KG1 (cell line): Measurements from ENCODE around the gene ZIC5.
"Not testable (repeated sequence)": the region's sequence is repeated elsewhere in the genome, so short reads cannot be mapped to it uniquely, and the experiment has no call there.

ENCODE experiments used
- DNase-seq: peaks from one replicate; lab custom pipeline; 2025; lab: John Stamatoyannopoulos, UW

ZIC5 gene

DNA sequence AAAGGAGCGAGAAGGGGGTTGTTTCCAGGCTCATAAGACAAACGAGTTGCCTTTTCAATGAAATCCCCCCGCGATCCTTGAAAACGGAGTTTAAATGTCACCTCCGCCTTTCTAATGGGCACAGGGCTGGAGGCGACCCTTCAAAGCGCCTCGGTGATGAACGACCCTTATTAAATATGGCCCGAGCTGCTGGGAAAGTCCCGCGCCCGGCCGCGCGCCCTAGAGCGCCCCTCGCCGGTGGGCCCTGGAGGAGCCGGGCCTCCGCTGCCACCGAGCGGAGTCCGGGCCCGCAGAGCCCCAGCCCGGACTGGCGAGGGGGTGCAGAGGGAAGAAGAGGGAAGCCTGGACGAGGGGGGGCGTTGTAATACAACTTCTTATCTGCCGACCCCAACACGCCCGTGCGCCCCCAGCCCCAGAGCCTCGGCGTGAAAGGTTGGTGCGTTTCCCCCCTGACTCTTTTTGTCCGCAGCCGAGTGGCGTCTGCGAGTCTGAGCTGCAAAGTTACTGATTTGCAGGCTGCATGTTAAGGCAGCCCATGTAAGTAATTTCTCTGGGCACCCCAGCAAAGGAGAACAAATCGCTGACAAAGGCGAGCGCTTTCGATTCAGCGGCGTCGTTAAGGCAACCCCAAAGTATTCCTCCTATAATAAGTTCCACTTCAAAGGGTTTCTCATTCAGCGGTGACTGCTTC is 11.9 kb downstream of the ZIC5 start:
- no peak for DNase-seq

DNA sequence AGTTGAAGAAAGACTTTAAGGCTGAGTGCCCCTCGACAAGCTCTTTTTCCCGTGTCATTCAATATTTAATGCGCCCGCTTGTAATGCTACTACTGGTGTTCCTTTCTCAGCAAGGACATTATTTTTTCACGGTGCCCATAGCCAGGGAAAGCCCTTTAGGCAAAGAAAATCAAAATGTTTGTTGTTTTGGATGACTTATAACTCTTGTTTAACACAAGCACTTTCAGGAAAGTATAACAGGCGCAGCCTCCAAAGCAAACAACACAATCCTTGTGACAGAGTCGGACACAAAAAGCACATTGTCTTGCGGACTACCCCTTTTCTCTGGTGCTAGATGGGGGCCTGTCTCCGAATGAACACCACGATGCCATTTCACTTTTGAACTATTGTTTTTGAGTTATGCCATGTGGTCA is 12.4 kb downstream of the ZIC5 start:
- no peak for DNase-seq

DNA sequence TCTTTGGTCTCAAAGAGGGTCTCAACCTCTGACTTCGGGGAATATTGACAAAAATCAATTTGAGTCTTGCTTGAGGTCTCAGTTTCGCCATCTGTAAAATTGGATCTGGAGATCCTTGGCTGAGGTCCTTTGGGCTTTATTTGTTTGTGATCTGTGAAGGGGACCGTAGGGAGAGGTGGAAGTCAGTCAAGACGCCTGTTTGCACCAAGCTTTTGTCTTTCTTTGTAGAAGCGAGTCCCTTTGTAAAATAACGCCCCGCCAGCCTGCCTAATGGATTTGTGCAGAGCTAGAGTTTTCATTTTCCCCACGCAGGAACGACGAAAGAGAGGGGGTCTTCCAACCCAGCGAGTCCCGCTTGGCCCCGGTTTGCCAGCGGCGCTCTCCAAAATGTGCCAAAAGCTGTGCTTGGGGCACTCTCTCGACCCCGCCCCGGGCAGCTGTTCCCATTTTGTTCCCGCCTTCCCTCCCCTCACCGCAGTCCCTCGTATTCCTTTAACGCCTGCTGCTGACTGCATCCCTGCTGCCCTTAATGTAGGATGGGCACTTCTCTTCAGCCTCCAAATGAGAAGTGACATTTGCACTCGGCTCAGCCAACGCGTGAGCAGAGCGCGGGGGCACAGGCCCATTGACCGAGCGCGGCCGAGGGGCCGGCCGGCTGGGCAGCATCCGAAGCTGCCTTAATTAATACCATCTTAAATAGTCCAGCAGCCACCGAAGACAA is 13.0 kb downstream of the ZIC5 start:
- DNase-seq: no peak

DNA sequence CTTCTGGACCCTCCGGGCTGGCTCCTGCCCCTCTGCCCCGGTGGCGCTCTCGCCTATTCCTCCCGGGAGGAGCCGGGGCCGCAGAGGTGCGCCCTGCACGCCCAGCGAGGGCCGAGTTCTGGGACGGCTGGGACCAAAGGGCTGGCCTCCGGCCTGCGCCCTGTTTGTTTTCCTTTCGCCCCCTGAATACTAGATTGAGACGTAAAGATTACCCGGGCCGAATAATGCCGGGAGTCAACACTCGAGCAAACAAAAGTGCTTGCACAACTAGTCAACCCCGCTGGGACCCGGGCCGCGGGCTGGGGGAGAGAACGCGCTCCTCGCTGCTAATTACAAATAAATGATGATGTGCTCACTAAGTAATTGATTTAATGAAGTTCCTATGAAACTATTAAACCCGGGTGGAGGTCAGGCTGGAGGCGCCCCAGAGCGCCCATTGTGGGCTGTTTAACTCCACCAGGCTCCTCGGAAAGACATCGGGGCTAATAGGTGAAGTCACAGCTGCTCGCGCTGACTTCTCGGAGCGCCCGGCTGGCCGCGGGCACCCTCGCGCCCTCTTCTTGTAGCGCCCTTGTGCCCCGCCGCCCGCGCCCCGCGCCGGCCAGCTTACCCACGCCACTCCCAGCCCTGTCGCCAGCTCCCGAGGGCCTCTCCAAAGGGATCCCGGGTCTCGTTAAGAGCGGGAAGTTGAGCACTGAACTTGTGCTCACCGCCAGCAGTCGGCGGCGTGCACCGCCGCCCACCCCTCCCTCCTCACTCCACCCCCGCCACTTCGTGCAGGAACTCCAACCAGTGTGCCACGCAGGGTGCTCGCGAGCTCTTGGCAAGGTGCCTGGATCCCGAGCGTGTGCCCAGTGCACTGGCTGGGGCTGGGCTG is 14.9 kb downstream of the ZIC5 start:
- DNase-seq: no peak

DNA sequence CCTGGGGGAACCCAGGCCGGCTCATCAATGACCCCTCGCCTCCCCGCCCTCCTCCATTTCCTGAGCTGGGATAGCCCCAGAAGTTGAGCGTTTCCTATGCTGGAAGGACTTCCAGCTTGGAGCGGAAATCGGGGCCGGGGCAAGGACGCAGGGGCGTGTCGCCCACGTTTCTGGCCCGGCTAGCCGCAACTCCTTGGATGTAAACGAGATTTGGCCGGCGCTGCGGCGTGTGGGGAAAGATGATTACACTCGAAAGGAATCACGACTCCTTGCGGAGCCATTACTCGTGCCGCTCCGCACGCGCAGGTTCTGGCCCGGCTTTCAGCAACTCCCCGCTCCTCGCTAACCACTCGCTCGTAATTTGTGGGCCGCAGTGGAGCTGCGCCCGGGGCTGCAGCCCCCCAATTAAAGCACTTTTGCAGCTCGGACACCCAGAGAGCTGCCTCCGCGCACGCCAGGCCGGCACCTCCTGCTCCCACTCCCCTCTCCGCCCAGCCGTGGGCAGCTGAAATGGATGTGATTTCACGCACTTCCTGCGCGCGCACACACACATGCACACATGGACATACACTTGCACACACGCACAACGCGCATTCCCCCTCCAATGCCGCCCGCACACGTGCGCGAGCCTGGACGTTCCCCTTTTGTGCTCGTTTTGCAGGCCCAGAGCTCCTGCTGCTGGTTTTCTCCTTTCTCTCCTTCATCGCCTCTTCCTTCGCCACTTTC is 15.7 kb downstream of the ZIC5 start:
- no peak for DNase-seq

DNA sequence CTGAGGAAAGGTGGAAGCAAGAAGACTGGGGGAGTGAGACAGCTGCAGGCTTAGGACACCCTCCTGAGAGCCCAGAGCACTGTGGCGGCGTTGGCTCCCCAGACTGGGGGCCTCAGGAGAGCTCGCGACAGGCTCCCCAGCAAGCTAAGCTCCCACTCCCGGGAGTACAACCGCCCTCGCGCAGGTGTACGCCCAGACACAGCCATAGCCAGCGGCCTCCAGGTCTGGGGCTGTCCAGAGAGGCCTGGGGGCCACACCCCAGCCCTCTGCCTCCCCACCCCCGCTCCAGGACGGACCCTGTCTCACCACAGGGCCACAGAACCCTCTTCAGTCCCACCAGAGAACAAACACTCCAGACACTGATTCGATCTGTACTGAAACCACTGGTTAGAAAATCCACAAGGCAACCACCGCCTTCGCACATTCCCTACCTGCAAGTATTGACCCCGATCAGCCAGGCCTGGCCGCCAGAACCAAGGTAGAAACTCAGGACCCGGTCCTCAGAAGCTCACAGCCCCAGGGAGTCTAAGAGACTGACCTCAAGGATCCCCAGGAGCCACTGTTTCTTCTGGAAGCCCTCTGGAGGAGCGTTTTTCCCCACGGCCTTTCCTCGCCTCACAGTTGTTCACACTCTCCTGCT is 16.3 kb downstream of the ZIC5 start:
- no peak for DNase-seq

DNA sequence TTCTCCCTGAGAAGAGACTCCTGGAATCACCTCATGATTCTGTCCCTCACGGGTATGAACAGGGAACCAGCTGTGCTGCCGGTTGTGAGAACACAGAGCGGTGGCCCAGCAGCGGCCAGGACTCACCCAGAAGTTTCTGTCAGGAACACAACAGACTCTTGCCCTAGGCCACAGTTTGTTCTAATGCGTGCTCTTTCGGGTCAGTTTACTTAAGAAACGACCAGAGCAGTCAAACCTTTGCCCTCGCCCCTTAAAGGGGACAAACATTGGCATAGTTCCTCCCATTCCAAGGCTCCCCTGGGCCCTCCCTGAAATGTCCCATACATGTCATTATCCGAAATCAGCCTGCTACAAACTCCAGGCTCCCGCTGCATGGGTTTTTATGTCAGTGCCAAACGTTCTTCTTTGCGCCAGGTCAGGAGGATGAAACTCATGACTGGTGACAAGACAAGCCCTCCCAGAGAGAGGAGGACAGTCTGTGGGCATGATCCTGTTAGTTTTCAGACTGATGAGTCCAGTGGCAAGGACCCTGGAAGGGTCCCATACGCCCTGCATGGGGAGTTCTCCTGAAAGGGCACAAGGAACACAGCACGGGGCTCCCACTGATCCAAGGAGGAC is 18.3 kb downstream of the ZIC5 start:
- no peak for DNase-seq

DNA sequence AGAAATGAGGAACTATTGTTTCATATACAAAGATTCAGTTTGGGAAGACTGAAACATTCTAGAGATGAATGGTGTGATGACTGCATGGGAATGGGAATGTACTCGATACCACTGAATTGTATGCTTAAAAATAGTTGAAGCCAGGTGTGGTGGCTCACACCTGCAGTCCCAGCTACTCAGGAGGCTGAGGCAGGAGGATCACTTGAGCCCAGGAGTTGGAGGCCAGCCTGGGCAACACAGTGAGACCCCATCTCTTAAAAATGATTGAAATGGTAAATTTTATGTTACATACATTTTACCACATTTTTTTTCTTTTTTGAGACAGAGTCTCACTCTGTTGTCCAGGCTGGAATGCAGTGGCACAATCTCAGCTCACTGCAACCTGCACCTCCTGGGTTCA is 19.9 kb downstream of the ZIC5 start:
- not testable (repeated sequence) for DNase-seq

DNA sequence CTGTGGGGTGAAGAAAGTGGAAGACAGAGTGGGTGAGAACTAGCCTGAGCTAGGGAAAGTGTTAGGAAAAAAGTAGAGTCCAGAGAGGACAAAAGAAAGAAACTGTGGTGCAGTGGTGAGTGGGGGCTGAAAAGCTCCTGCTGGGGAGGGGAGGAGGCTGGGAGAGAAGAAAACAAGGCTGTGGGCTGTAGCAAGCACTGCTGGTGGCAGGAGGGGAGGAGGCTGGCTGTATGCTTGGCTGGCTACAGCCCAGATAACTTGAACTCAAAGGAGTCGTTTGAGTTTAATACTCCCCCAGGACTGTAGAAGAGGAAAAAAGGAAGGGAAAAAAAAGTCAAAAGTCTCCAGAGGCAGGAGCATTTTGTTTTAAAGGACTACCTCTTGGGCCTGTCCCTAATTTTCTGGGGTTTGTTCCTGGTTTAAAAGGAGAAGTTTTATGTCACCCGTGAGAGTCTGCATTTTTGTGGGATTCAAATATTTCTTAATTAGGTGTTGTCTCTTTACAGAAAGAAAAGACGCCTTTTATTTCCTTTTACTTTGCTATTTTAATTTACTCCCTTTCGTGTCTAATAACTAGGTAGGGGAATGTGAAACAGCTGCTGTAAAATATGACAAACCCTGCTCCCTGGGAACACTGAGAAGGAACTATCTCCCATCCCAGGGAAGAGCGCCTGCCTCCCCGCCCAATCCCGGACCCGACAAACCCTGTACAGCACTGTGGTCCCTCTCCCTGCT is 21.7 kb downstream of the ZIC5 start:
- no peak for DNase-seq

DNA sequence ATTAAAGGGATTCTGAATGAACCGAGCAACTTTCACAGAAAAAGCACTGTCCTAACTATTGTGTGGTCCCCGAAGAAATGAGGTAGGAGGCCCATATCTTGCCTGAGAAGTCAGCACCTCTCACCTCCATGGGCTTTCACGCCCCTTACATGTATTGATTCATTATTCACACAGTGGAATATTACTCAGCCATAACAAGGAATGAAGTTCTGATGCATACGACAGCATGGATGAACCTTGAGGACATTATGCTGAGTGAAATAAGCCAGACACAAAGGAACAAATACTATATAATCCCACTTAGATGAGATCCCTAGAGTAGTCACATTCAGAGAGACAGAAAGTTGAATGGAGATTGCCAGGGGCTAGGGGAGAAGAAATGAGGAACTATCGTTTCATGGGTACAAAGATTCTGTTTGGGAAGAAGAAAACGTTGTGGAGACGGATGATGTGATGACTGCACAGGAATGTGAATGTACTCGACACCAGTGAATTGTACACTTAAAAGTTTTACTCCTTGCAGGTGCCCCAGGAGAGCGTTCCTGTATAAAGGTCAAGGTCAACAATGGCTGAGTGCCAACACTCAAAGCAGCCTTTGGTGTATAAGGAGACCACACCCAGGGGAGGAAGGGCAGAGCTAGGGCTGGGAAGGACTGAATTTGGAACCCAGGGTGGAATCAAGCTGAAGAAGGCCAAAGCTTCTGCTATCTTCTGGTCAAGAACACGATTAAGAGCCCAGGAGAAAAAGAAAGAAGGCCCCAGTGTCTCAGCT is 22.5 kb downstream of the ZIC5 start:
- no peak for DNase-seq

DNA sequence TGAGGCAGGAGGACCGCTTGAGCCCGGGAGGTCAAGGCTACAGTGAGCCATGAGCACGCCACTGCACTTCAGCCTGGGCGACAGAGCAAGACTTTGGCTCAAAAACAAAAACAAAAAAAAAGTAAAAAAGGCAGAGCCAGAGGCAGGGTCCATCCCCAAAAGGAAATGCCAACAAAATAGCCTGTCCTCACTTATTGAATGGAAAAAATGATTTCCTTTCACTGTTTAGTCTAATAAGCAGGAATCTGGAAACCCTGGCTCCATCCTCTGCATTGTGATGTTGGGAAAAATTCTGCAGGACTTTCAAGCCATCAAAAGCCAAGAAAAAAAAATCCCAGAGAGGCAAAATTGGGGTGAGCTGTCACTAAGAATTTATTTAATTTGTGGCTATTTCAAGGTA is 23.2 kb downstream of the ZIC5 start:
- no peak for DNase-seq

DNA sequence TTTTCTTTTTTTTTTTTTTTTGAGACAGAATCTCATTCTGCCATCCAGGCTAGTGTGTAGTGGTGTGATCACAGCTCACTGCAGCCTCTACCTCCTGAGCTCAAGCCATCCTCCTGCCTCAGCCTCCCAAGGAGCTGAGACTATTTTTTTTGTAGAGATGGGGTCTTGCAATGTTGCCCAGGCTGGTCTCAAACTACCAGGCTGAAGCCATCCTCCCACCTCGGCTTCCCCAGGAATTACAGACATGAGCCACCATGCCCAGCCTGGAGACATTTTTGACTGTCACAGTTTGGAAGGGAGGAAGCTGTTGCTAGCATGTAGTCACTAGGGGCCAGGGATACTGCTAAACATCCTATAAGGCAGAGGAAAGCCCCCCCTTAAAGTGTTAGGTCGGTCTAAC is 23.9 kb downstream of the ZIC5 start:
- no peak for DNase-seq

DNA sequence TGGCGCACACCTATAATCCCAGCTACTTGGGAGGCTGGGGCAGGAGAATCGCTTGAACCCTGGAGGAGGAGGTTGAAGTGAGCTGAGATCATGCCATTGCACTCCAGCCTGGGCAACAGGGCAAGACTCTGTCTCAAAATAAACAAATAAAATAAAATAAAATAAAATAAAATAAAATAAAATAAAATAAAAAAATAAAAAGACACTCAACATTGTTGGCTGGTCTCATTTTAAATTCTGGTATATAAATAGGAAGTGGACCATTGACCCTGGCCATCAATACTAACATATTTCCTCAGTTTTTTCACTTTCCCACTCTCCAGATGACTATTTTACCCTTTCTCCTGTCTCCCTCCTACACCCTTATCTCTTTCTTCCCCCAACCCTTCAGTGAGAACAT is 26.1 kb downstream of the ZIC5 start:
- DNase-seq: not testable (repeated sequence)

DNA sequence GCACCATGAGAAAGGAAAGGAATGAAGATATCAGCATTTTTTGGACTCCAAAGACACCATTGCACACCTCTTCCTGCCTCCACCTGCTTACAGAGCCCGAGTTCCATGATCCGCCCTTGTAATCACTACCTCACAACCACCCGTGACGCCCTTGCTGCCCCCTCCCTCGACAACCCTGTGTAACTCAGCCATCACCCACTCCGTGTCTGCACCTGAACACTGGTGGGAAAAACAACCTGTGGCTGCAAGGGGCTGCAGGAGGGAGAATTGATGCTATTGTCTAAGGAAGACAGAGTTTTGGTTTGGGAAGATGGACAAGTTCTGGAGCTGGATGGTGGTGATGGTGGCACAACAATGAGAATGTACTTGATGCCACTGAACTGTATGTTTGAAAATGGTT is 27.0 kb downstream of the ZIC5 start:
- no peak for DNase-seq

DNA sequence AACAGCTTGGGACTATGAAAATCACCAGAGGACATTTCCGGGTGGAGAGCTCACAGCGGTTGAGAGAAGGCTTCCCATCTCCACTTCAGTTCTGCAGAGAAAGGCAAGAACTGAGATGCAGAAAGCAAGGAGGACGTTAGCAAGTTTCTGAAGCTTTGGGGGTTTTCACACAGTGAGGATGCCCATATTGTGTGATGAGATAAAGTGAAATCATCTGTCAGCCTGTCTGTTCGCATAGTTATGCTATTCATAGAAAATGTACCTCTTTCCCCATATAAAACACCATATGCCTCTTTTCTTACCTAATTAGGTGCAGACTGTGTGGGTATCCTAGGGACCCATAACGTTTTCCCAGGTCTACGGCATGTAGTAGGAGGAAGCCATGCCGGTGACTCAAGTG is 27.5 kb downstream of the ZIC5 start:
- DNase-seq: no peak

DNA sequence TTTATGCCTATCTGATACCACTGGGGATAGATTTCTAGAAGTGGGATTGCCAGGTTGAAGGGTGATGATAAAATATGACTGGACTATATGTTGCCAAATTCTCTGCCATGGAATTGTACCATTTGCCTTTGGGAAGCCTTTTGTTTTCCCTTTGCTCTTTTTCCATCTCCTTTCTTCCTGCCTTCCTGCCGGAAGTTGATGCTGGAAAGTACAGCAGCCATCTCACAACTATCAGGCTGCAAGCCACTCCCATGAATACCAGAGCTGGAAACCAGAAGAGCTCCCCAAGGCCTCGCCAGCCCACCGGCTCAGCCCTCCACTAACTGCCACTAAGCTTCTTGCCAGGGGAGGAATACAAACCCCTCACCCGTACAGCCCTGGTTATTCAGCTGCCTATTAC is 29.7 kb downstream of the ZIC5 start:
- DNase-seq: no peak

DNA sequence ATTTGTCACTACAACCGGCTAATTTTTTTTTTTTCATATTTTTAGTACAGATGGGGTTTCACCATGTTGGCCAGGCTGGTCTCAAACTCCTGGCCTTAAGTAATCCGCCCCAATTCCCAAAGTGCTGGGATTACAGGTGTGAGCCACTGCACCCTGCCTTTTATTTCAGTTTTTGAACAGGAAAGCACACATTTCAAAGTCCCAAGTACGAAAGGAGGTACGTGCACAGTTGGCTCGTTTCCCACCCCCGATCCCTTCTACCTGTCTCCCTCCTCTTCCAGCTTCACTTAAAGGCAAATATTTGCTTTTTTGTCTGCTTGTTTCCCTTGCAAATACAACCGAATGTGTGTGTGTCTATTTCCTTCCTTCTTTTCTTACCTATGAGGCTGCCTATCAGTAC is 30.5 kb downstream of the ZIC5 start:
- DNase-seq: no peak

DNA sequence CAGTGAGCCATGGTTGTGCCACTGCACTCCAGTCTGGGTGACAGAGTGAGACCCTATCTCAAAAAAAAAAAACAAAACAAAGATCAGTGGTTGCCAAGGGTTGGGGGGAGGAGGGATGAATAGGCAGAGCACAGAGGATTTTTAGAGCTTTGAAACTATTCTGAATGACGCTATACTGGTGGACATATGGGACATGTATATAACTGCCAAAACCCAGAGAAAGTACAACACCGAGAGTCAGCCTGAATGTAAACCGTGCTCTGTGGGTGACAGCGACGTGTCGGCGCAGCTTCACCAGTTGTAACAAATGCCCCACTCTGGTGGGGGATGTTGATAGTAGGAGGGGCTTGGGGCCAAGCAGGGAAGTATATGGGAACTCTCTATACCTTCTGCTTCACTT is 32.9 kb downstream of the ZIC5 start:
- no peak for DNase-seq

DNA sequence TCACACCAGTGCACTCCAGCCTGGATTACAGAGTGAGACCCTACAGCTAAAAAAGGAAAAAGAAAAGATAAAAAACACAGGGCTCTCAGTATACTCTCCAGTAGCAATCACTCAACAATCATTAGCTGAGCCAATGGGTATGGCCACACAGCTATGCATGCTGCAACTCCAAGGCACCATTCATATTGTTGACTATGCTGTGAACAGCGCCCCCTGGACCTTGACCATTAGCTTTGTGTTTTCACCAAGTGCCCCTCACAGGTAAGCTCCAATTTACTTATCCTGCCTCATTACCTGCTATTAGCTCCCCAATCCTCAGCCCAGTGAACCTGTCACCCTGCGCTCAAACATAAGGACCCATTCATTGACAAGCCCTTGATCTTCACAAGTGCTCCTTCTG is 35.8 kb downstream of the ZIC5 start:
- no peak for DNase-seq

DNA sequence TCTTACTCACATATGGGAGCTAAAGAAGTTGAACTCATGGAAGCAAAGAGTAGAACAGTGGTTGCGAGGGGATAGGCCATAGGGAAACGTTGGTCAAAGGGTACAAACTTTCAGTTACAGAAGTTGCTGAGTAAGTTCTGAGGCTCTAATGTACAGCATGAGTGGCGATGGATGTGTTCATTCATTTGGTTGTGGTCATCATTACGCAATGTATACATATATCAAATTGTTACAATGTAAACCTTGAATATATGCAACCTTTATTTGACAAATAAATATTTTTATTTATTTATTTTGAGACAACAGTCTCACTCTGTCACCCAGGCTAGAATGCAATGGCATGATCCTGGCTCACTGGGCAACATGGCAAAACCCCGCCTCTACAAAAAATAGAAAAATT is 38.7 kb downstream of the ZIC5 start:
- DNase-seq: no peak
